GM18909 (cell line): ENCODE measurements around the gene HIPK2.

Experiments used
- ATAC-seq: cut with Tn5 transposase; IDR thresholded peaks from one replicate; pipeline ENCODE4 v1.9.1; 2021; ENCODE audit warnings: mild to moderate bottlenecking; ENCODE audit not compliant: unreplicated experiment, poor library complexity

The HIPK2 gene

GRCh38 chr7:139753693-139754111, 24.1 kb downstream of the HIPK2 start:
- ATAC-seq = no peak

- no peak for ATAC-seq
Measured at GRCh38 chr7:139753081-139753692, 24.6 kb downstream of the HIPK2 start.

- ATAC-seq = no peak
Measured at GRCh38 chr7:139752604-139753003, 25.2 kb downstream of the HIPK2 start.

GRCh38 chr7:139752148-139752547, 25.6 kb downstream of the HIPK2 start:
- ATAC-seq = no peak

- ATAC-seq = no peak
Measured at GRCh38 chr7:139750459-139751095, 27.2 kb downstream of the HIPK2 start.

- ATAC-seq = no peak
Measured at GRCh38 chr7:139749545-139749944, 28.3 kb downstream of the HIPK2 start.

- ATAC-seq = no peak
Measured at GRCh38 chr7:139748941-139749340, 28.9 kb downstream of the HIPK2 start.

- ATAC-seq = no peak
Measured at GRCh38 chr7:139748373-139748765, 29.4 kb downstream of the HIPK2 start.

GRCh38 chr7:139747662-139748372, 30.0 kb downstream of the HIPK2 start:
- ATAC-seq = no peak

GRCh38 chr7:139746652-139747051, 31.1 kb downstream of the HIPK2 start:
- no peak for ATAC-seq

GRCh38 chr7:139745678-139746143, 32.1 kb downstream of the HIPK2 start:
- no peak for ATAC-seq

- ATAC-seq = no peak
Measured at GRCh38 chr7:139744768-139745677, 32.8 kb downstream of the HIPK2 start.

- no peak for ATAC-seq
Measured at GRCh38 chr7:139743967-139744767, 33.6 kb downstream of the HIPK2 start.

- ATAC-seq = no peak
Measured at GRCh38 chr7:139743267-139743966, 34.4 kb downstream of the HIPK2 start.

GRCh38 chr7:139741789-139742344, 35.9 kb downstream of the HIPK2 start:
- no peak for ATAC-seq

GRCh38 chr7:139741239-139741638, 36.6 kb downstream of the HIPK2 start:
- no peak for ATAC-seq

- no peak for ATAC-seq
Measured at GRCh38 chr7:139739863-139740597, 37.8 kb downstream of the HIPK2 start.

GRCh38 chr7:139738772-139739171, 39.0 kb downstream of the HIPK2 start:
- ATAC-seq = no peak
